Brain pericyte (primary cell): ENCODE data around the gene AMBP.
"Not testable (repeated sequence)": the region's sequence is repeated elsewhere in the genome, so short reads cannot be mapped to it uniquely, and the experiment has no call there.

ENCODE experiments used
- DNase-seq: peaks from one replicate; pipeline ENCODE4 v3.0.0-alpha.2; 2012; ENCODE audit warnings: low read depth, low spot score

The AMBP gene

DNA sequence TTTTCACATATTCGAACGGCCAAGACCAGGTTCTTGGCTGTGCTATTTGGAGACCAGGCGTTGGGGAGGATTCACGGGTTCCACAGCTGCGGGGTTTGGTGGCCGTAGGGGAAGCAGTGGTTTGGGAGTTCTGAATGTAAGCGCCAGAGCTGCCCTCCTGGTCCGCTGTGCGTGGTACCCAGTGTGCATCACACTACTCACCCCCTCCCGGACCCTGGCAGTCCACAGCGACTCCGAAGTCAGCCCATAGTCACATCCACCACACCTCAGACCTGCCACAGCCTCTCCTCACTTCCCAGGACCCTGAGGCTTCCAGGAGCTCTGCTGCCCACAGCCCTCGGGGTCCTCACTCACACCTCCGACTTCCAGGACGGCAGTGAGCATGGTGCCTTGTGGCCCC, 26.8 kb downstream of the AMBP start:
- no peak for DNase-seq

DNA sequence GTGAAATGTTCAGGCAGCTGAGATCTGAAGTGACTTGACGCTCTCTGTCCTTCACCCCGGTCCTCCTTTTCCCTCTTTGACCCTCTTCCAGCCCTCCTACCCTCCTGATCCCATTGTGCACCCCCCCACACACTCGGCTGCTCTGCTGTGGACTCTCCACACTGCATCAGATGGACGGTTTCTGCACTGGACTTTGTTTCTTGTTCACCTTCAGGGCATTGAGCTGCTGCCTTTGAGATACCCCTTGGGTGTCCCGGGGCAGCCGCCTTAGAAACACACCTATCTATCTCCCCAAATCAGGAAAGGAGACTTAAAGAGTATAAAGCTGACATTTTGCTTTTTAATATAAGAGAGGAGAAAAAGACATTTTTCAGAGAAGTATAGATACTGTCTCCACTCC, 27.5 kb downstream of the AMBP start:
- DNase-seq, result no peak

DNA sequence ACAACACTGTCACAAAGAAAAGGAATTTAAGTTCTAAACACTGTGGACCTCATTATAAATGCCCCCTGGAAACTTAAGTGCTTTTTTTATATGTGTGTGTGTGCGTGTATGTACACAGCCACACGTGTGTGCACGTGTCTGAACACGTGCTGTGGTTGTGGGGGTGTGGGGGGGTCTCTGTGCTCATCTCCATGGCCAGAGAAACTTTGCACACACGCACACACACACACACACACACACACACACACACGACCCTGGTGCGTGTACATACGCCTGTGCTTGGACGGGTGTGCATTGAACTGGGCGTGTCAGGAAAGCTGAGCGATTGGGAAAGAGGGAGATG, 27.9 kb downstream of the AMBP start:
- DNase-seq, result no peak

DNA sequence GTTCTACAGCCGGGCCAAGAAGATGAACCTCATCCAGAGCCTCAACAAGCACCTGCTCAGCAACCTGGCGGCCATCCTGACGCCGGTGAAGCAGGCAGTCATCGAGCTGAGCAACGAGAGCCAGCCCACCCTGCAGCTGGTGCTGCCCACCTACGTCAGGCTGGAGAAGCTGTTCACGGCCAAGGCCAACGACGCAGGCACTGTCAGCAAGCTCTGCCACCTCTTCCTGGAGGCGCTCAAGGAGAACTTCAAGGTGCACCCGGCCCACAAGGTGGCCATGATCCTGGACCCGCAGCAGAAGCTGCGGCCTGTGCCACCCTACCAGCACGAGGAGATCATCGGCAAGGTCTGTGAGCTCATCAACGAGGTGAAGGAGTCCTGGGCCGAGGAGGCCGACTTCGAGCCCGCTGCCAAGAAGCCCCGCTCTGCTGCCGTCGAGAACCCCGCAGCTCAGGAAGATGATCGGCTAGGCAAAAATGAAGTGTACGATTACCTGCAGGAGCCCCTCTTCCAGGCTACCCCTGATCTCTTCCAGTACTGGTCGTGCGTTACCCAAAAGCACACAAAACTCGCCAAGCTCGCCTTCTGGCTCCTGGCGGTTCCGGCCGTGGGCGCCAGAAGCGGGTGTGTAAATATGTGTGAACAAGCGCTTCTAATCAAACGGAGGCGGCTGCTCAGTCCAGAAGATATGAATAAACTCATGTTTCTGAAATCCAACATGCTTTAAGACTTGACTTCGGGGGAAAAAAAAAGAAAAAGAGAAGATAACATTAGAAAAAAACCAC, 28.5 kb downstream of the AMBP start:
- no peak for DNase-seq

DNA sequence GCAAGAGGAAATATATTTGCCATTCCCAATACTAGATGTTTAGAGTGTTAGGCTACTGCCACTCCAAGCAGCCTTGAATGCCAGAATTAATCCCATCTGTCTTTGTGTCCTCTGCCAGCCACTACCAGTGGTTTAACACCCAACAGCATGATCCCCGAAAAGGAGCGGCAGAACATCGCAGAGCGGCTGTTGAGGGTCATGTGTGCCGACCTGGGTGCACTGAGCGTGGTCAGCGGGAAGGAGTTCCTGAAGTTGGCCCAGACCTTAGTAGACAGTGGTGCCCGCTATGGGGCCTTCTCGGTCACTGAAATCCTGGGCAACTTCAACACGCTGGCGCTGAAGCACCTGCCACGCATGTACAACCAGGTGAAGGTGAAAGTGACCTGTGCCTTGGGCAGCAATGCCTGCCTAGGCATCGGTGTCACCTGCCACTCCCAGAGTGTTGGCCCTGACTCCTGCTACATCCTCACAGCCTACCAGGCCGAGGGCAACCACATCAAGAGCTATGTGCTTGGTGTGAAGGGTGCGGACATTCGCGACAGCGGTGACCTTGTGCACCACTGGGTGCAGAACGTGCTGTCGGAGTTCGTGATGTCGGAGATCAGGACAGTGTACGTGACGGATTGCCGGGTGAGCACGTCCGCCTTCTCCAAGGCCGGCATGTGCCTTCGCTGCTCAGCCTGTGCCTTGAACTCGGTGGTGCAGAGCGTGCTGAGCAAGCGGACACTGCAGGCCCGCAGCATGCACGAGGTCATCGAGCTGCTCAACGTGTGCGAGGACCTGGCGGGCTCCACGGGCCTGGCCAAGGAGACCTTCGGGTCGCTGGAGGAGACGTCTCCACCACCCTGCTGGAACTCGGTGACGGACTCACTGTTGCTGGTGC, 29.3 kb downstream of the AMBP start:
- no peak for DNase-seq

DNA sequence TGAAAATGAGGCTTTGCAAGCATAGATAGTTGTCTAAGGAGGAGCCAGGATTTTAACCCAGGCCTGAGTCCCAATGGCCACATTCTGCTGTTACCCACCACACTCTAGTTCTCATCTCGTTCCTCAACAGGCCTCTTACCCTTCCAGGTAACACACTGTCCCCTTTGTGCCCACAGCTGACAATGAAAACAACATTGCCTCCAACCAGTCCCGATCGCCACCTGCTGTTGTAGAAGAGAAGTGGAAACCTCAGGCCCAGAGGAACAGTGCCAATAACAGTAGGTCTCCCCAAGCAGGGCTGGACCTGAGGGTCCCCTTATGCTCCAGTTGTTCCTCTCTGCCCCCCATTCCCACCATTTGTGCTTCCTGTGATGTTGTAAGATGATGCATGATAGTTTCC, 30.4 kb downstream of the AMBP start:
- no peak for DNase-seq

DNA sequence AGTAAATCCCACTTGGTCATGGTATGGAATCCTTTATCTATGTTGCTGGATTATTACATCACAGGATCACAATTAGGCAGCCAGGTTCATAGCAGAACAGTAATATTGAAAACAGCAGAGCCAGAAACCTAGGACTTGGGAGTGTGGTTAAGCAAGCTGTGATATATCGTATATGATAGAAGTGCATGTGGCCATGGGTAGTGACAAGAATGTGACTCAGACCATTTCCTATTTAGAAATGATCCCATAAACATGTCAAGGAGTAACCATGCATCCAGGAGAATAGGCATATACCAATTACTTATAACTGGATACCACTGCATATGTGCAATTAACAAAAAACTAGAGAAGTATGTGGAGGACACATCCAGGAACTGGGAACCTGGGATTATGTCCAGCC, 31.2 kb downstream of the AMBP start:
- no peak for DNase-seq

DNA sequence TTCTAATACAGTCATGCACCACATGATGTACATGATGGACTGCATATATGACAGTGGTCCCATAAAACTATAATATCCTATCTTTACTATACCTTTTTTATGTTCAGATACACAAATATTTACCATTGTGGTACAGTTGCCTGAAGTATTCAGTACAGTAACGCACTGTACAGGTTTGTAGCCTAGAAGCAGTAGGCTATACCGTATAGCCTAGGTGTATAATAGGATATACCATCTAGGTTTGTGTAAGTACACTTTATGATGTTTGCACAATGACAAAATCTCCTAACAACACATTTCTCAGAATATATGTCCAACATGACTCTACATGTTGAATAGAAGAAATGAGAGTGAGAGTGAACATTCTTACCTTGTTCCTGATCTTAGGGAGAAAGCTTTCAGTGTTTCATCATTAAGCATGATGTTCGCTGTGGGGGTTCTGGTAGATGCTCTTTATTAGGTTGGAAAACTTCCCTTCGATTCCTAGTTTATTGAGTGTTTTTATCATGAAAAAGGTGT, 31.8 kb downstream of the AMBP start:
- DNase-seq, result no peak

DNA sequence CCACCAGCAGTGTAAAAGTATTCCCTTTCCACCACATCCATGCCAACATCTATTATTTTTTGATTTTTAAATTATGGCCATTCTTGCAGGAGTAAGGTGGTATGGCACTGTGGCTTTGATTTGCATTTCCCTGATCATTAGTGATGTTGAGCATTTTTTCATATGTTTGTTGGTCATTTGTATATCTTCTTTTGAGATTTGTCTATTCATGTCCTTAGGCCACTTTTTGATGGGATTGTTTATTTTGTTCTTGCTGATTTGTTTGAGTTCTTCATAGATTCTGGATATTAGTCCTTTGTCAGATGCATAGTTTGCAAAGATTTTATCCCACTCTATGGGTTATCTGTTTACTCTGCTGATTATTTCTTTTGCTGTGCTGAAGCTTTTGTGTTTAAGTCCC, 34.4 kb downstream of the AMBP start:
- DNase-seq, result not testable (repeated sequence)

DNA sequence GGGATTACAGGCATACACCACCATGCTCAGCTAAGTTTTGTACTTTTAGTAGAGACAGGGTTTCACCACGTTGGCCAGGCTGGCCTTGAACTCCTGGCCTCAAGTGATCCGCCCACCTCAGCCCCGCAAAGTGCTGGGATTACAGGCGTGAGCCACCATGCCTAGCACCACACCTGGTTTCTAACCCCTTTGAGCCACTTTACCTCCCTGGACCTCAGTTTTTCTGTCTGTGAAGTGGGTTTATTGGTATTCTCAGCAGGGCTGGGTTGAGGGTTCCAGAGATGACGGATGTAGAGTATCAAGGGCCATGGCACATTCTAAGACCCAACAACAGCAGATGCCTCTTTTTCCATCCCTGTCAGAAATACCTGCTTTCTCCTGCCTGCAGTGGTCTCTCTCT, 38.6 kb downstream of the AMBP start:
- DNase-seq, result no peak

DNA sequence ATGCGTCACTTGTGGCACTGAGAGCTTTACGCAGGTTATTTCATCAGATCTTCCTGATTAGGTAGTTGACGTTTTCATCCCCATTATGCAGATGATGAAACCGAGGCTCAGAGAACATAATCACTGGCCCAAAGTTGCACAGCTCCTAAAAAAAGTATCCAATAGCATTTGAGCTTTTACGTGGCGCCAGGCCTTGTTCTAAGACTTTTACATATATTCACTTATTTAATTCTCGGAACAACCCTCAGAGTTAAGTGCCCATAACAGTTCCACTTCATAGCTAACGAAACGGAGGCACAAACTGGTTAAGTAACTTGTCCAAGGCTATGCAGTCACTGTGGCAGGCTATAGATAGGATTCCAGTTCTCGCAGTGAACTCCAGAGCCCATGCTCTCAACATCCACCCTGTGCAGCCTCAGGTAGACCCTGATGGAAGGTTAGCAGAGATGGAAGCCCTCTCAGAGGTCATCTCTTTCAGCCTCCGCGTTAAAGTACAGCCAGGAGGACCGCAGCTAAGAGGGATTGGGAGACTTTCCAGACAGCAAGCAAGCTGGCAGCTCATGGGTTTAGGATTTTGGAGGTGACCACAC, 39.3 kb downstream of the AMBP start:
- DNase-seq, result no peak

DNA sequence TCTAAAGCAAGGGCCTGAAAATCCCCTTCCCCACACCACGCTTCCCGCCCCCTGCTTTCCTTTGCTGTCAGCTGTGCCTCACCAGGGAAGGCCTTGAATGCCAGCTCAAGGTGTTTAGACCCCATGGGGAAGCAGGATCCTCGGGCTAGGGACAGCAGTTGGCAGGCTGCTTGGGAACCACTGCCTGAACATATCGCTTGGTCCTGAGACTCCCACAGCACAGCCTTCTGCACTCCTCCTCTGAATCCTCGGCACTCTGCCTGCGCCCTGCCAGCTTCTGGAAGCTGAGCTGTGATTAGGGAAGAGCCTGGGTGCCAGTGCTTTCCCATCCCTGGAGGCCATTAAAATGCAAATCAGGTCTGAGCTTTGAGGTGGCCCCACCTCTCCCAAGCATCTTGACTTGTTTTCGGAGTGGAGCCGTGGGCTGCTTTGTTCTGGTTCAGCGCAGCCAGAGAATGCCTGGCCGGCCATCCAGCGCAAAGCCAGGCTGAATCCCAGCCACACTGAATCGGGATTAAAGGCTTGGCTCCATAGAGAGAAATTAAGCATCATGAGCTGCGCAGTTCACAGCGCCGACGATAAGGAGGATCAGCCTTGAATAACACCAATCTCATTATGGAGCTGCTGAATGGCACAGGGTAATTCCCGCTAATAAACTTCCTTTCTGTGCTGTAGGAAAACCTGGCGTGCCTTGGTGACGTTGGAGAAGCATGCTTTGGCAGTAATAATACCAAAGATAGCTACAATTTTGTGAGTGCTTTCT, 40.0 kb downstream of the AMBP start:
- DNase-seq, result no peak

DNA sequence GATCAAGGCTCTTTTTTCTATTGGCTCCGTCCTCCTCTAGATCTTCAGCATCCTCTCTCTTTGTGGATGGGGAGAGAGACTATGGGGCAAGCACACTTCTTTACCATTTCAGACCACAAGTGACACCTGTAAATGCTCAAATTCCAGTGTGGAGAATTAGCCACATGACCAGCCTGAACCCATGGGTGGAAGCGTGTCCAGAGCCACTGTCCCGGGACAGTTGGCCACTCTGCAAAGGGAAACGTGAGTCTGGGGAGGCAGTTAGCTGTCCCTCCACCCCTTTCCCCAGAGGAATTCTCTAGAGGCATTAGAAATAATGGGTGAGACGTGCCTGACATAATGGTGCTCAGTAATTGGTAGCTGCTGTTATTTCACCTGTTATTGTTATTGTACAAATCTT, 40.9 kb downstream of the AMBP start:
- DNase-seq, result no peak

DNA sequence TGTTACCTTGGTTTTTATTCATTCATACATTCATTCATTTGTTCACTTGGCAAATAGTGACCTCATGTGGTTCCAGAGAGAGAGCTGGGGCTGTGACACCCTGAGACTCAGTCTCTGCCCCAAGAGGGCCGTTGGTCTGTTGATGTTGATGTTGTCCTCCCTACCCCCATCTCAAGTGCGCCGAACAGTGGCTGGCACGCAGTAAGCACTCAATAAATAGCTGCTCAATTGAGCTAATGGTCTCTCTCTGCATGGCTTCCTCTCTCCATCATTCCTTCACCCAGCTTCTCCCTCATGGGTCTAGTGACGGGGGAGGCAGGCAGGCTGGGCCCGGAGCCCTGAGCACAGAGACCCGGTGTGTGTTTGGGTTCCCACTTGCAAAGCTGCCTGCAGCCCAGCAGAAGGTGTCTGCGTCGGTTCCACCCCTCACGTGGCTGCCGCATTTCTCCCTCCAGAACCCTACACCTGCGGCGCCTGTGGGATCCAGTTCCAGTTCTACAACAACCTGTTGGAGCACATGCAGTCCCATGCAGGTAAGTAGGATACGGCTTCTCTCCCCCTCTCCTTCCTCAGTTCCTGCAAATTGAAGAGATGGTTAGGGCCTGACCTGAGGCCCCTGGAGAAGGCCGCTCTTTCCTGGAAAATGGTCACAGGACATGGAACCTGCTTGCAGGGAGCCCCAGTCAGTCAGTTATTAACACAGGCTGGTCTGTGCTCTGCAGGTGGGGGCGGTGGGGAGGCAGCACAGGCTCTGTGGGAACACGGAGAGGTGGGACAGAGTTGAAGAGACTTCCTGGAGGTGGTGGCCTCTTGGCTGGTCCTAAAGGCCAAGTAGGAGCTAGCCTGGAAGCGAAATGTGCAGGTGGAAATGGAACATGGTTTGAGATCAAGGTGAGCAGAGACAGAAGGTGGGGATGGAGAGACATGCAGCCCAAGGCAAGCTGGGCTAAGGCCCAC, 42.0 kb downstream of the AMBP start:
- no peak for DNase-seq

DNA sequence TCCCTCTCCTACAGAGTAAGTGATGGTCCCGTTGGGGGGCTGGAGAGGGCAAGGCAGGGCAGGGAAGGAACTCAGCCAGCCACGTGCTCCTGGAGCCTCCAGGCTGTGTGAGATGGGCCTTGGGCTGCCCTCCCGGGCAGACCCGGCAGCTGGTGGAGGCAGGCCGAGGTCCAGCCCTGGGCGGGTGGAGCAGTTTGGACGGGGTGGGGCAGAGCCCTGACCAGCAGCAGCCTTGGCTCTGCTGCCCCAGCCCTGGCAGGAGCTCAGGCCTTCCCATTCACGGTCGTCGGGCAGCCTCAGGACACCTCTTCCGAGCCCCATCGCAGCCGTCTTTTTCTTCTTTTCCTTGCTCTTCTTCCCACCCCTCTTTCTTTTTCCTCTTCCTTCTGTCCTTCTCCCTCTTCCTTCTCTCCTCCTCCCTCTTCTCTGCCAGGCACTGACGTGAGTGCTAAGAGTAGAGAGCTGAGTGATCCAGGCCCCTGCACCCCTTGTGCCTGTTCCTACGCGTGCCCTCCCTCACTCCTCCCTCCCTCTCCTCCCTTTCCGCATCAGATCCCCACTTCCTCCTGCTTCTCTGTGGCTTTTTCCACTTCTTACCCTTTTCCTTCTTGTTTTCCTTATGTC, 42.8 kb downstream of the AMBP start:
- DNase-seq, result no peak

DNA sequence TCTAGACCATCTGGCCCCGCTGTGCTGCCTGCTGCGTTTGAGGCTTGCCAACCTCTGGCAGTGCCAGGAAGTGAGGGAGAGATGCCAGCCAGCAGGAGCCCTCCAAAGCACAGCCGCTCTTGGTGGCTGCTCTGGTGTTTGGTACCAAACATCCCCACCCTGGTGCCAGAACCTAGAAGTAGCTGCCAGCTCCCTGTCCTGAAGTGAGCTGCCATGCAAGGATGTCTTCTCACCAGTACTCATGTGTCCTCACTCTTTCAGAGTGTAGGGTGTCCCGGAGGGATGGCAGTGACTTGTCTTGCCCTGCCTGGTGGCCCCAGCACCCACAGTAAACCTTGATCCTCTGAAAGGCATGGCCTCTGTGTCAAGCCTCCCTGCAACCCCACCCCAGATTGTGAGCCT, 43.4 kb downstream of the AMBP start:
- no peak for DNase-seq

DNA sequence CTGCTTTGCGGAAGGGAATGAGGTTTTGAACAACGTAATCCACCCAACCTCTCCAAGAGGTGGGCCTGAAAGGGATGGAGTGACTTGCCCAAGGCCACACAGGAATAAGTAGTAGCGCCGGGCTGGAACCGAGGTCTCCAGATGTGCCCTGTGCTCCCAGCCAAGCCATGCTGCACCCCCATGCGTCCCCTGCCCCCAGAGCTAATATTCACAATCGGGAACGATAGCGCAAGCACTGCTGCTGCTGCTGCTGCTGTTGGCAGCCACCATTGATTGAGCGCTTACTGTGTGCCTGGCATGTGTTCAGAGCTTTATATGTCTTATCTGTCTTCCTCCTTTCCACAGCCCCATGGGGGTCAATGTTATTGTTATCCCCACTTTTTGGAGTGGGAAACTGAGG, 43.9 kb downstream of the AMBP start:
- DNase-seq, result no peak

DNA sequence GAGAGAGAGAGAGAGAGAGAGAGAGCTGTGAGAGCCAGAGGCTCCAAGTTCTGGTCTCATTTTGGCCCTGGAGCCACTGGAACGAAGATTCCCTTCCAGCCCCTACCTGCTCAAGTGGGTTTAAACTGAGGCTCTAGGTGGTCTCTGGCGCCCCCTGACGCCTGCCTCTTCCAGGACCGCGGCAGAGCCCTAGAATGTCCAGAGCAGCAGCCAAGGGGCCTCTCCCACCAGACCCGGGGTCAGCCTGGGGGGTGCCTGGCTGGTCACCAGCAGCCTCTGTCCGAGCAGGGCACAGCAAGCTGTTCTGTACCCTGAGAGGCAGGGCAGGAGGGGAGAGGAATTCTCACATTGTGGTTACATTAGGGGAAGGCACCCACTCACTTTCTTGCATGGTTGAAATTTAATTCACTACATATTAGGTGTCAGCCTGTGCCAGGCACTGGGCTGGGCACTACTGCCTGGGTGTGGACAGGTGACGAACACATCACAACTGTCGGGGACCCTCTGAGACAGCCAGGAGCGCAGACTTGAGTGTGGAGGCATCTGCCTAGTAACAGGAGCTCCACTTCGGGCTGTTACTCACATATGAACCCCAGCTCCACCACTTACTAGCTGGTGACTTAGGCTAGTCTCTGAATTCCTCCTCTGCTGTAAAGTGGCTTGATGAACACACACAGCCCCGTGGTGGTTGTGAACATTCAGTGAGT, 44.5 kb downstream of the AMBP start:
- DNase-seq, result no peak
